Placental pericyte (primary cell): ENCODE measurements around the gene CLEC11A. TPM values are rescaled to one million over a fixed set of nuclear protein-coding genes. Genes with fewer than 3 reads are reported as not detected.

Source experiments
- total RNA-seq: library from RNA; depleted of rRNA; stranded (reverse); fragments of >200 nt; gene quantifications from 2 replicates; pipeline ENCODE4 v1.2.3, GENCODE V29; 2012

The CLEC11A gene, protein sequence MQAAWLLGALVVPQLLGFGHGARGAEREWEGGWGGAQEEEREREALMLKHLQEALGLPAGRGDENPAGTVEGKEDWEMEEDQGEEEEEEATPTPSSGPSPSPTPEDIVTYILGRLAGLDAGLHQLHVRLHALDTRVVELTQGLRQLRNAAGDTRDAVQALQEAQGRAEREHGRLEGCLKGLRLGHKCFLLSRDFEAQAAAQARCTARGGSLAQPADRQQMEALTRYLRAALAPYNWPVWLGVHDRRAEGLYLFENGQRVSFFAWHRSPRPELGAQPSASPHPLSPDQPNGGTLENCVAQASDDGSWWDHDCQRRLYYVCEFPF
- total RNA-seq: 1.8 and 11.5 TPM in 2 replicates

DNA sequence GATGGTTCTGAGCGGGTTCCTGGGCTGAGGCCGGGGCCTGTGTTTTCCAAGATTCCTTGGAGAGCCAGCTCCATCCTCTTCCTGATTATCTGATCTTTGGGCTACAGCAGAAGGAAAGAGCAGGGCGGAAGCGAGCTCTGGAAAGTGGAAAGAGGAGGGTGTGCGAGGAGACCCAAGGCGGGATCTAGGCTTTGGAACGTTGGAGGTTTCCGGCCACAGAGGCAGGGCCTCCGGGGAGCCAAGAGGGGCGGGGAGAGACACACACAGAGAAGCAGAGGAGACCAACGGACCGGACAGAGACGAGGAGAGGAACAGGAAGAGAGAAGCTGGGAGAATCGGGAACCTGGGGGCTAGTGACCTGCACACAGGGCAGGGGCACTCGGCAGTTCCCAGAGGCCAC, at the start of gene CLEC11A:
TSS of gene CLEC11A (plus strand) at position 296 of the 400 bp plus-strand sequence. CDS start 162 bp downstream, outside the sequence.

DNA sequence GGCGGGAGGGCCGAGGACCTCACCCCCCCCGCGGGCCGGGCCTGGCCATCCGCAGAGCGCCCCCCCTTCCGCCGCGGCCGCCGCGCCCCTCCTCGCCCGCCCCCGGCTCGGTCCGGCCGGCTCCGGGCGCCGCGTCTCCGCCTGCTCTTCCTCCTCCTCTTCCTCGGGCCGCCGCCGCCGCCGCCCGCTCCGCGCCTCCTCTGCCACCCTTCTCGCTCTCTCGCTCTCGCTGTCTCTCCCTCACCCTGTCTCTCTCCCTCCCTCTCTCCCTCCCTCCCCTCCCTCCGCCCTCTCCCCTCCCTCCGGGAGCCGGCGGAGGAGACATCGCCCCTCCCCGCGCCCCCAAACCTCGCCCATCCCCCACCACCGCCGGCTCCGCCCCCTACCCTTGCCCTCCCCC, 3.6 kb upstream of the CLEC11A start, which contains the start of gene SHANK1:
TSS of gene SHANK1 (minus strand) at position 237 of the 400 bp plus-strand sequence. CDS start 2,883 bp downstream, outside the sequence.

DNA sequence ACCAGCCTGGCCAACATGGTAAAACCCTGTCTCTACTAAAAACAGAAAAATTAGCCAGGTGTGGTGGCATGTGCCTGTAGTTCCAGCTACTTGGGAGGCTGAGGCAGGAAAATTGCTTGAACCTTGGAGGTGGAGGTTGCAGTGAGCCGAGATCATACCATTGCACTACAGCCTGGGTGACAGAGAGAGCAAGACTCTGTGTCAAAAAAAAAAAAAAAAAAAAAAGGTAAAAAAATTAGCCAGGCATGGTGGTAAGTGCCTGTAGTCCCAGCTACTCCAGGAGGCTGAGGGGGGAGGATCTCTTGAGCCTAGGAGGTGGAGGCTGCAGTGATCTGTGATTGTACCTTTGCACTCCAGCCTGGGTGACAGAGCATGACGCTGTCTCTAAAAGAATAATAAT, 47.0 kb downstream of the CLEC11A start, which contains the start of gene GPR32:
TSS of gene GPR32 (plus strand) at position 301 of the 400 bp plus-strand sequence. CDS start 137 bp downstream, outside the sequence.

Other genes with a start within 250 kb of the CLEC11A start
- gene EMC10, start 246.9 kb upstream of the CLEC11A start, total RNA-seq: 44.0 and 46.2 TPM in 2 replicates
- 0.14 and 0.44 TPM in 2 replicates for gene GARIN5A, start 246.5 kb upstream of the CLEC11A start, total RNA-seq
- 19.3 and 19.7 TPM in 2 replicates for gene JOSD2, start 212.2 kb upstream of the CLEC11A start, total RNA-seq
- gene ASPDH, start 209.5 kb upstream of the CLEC11A start, total RNA-seq: not detected in 2 replicates
- gene LRRC4B, start 154.9 kb upstream of the CLEC11A start, total RNA-seq: under 0.01 TPM in 1 of 2 replicates, not detected in the other
- gene SYT3, start 83.5 kb upstream of the CLEC11A start, total RNA-seq: not detected in 2 replicates
- not detected in 2 replicates for gene C19orf81, start 73.9 kb upstream of the CLEC11A start, total RNA-seq
- 0.22 and 4.9 TPM in 2 replicates for gene SHANK1, start 3.6 kb upstream of the CLEC11A start, total RNA-seq
- gene GPR32, start 47.1 kb downstream of the CLEC11A start, total RNA-seq: not detected in 2 replicates
- gene ACP4, start 67.1 kb downstream of the CLEC11A start, total RNA-seq: not detected in 2 replicates
- gene KLK1, start 100.4 kb downstream of the CLEC11A start, total RNA-seq: not detected in 2 replicates
- not detected in 2 replicates for gene KLK15, start 110.2 kb downstream of the CLEC11A start, total RNA-seq
- gene KLK3, start 131.6 kb downstream of the CLEC11A start, total RNA-seq: not detected in 2 replicates
- not detected in 2 replicates for gene KLK2, start 150.1 kb downstream of the CLEC11A start, total RNA-seq
- not detected in 2 replicates for gene KLK4, start 188.0 kb downstream of the CLEC11A start, total RNA-seq
- 0.14 TPM in 1 of 2 replicates, not detected in the other for gene KLK5, start 229.7 kb downstream of the CLEC11A start, total RNA-seq
- not detected in 2 replicates for gene KLK6, start 246.2 kb downstream of the CLEC11A start, total RNA-seq